Body of pancreas (tissue), 4 donors: ENCODE measurements around the gene TNXB.
"Not testable (repeated sequence)": the region's sequence is repeated elsewhere in the genome, so short reads cannot be mapped to it uniquely, and the experiment has no call there.

ENCODE experiments used
- CTCF ChIP-seq, 7 experiments: fragments of 450-650 bp in 4 of 7; fragments of 200-600 bp in 3 of 7; sonication (generic) in 3 of 7; IDR thresholded peaks; one replicate each; pipeline ENCODE4 v1.5.1; 2016 to 2019; ENCODE audit warnings: antibody characterized with exemption in 7 of 7
- POLR2A ChIP-seq, 3 donors: fragments of 450-650 bp; IDR thresholded peaks; one replicate each; pipeline ENCODE4 v1.6.1; 2016; ENCODE audit warnings: antibody characterized with exemption in 3 of 3, mild to moderate bottlenecking in 2 of 3

- TF ChIP-seq CTCF, POLR2A (IDR thresholded peaks at IDR 0.05): not testable (repeated sequence)
These were observed 70.3 kb downstream of the TNXB start for GRCh38 chr6:32038878-32039277.
